Measurements from ENCODE around the gene TCF12. TPM values are rescaled to one million over a fixed set of nuclear protein-coding genes. Genes with fewer than 3 reads are reported as not detected.
A peak's percentile ranks its signal among the peaks of the same experiment; 100 is the strongest.

Gene TCF12
- total RNA-seq, 1 donor from 2014 or later: 138 TPM

- Histone ChIP-seq H3K9me3 (no peaks in the 10 kb centered on the region), H3K4me1 (peaks cover 6% of the 10 kb centered on the region), H3K4me3 (no peak overlapping the region), H3K27ac (no peak overlapping the region), H3K36me3 (no peaks in the 10 kb centered on the region), H3K27me3 (no peaks in the 10 kb centered on the region)
- intact Hi-C loops (cut with DNase I): loop anchor here (10.0 kb wide), 1 partner anchor 807 kb away; no protein-coding TSS in a partner anchor
- DNase-seq (ENCODE audit: extremely low spot score in 2 of 2): peak in 1 of 2 donors; percentile 20
- TF ChIP-seq POLR2A (IDR thresholded peaks at IDR 0.05) (no peak), CTCF (IDR thresholded peaks at IDR 0.05) (no peak), POLR2AphosphoS5 (IDR thresholded peaks at IDR 0.05; ENCODE audit: insufficient read depth in 1 of 2, low read depth in 1 of 2) (no peak)
These were observed 382.9 kb downstream of the TCF12 start for GRCh38 chr15:57301307-57301706.

- H3K4me1 ChIP-seq: peaks cover 18% of the 10 kb centered on the region
- peak in 1 of 2 donors; percentile 64 for DNase-seq (ENCODE audit: extremely low spot score in 2 of 2)
These were observed 384.3 kb downstream of the TCF12 start for GRCh38 chr15:57302640-57303257.

GRCh38 chr15:57305009-57305408 is 386.6 kb downstream of the TCF12 start:
- TF ChIP-seq CTCF (IDR thresholded peaks at IDR 0.05): no peak
- TF ChIP-seq POLR2AphosphoS5 (IDR thresholded peaks at IDR 0.05; ENCODE audit: insufficient read depth in 1 of 2, low read depth in 1 of 2): no peak
- intact Hi-C loops (cut with DNase I): loop anchor here (10.0 kb wide), 1 partner anchor 810 kb away; no protein-coding TSS in a partner anchor
- Histone ChIP-seq H3K4me3 (no peak overlapping the region), H3K4me1 (peaks cover 18% of the 10 kb centered on the region), H3K9me3 (no peaks in the 10 kb centered on the region), H3K27me3 (no peaks in the 10 kb centered on the region), H3K36me3 (no peaks in the 10 kb centered on the region), H3K27ac (no peak overlapping the region)
- DNase-seq (ENCODE audit: extremely low spot score in 2 of 2): peak in 1 of 2 donors; percentile 58

More at GRCh38 chr15:57302640-57303257, 384.3 kb downstream of the TCF12 start:
- Histone ChIP-seq H3K9me3 (no peaks in the 10 kb centered on the region), H3K27ac (no peak overlapping the region), H3K4me3 (no peak overlapping the region), H3K27me3 (no peaks in the 10 kb centered on the region), H3K36me3 (no peaks in the 10 kb centered on the region)
- intact Hi-C loops (cut with DNase I): loop anchor here (1.0 to 10.0 kb wide), 2 partner anchors 16 to 808 kb away; no protein-coding TSS in a partner anchor
- TF ChIP-seq POLR2AphosphoS5 (IDR thresholded peaks at IDR 0.05; ENCODE audit: insufficient read depth in 1 of 2, low read depth in 1 of 2) (no peak), POLR2A (IDR thresholded peaks at IDR 0.05) (no peak), CTCF (IDR thresholded peaks at IDR 0.05) (no peak)

GRCh38 chr15:57306161-57306943 is 387.9 kb downstream of the TCF12 start:
- TF ChIP-seq POLR2AphosphoS5 (IDR thresholded peaks at IDR 0.05; ENCODE audit: insufficient read depth in 1 of 2, low read depth in 1 of 2) (peak in 1 of 2 donors; percentile 13), CTCF (IDR thresholded peaks at IDR 0.05) (peak; percentile 82 to 91 (median 87)), POLR2A (IDR thresholded peaks at IDR 0.05) (no peak)
- peak overlapping the region; percentile 47 to 51 for H3K4me3 ChIP-seq
- H3K27me3 ChIP-seq: no peaks in the 10 kb centered on the region
- DNase-seq (ENCODE audit: extremely low spot score in 2 of 2): peak in 1 of 2 donors; percentile 86
- H3K4me1 ChIP-seq: peaks cover 18% of the 10 kb centered on the region
- no peaks in the 10 kb centered on the region for H3K36me3 ChIP-seq
- no peaks in the 10 kb centered on the region for H3K9me3 ChIP-seq
- H3K27ac ChIP-seq: peak overlapping the region; percentile 60
- intact Hi-C loops (cut with DNase I): loop anchor here (10.0 kb wide), 1 partner anchor 812 kb away; no protein-coding TSS in a partner anchor
